Hippocampal formation (tissue), 2 donors: Measurements from ENCODE around the gene LGALS7B.
"Not testable (repeated sequence)": the region's sequence is repeated elsewhere in the genome, so short reads cannot be mapped to it uniquely, and the experiment has no call there.

Experiments used
- DNase-seq, 2 donors: peaks; one replicate each; lab custom pipeline; 2025; lab: John Stamatoyannopoulos, UW

The LGALS7B gene

GRCh38 chr19:38770228-38770948 is 18.6 kb upstream of the LGALS7B start:
- DNase-seq = not testable (repeated sequence)

DNA sequence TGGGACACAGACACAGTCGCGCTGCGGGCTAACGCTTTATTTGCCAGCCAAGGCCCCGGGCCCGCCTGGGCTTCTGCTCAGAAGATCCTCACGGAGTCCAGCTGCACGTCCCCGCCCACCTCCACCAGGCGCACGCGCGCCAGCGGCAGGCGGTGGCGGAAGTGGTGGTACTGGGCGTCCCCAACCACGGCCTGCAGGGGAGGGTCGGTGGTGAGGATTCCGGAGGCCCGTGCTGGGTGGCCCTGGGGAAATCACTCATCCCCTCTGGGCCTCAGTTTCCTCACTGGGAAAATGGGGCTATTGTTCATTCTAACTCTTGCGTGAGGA is 18.1 kb upstream of the LGALS7B start:
- DNase-seq = not testable (repeated sequence)

DNA sequence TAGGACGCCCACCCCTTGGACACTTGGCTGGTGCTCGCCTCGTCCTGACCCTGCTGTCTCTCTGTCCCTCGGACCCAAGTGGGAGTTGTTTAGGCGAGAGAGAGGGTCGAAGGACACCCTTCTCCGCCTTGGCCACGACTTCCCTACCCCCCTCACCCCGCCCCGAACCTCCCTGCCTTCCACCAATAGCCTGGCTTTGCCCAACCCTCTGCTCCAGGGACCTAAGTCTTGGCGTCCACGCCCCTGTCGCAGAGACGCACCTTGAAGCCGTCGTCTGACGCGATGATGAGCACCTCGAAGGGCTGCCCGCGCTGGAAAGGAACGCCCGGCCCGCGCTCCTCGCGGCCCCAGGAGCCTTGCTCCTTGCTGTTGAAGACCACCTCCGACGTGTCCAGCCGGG is 17.4 kb upstream of the LGALS7B start:
- not testable (repeated sequence) for DNase-seq

GRCh38 chr19:38773469-38774177 is 15.4 kb upstream of the LGALS7B start, which contains the start of gene LGALS7:
TSS of gene LGALS7 (minus strand) at chr19:38773517. CDS start at chr19:38773492, 25 bp downstream.
- no peak for DNase-seq

DNA sequence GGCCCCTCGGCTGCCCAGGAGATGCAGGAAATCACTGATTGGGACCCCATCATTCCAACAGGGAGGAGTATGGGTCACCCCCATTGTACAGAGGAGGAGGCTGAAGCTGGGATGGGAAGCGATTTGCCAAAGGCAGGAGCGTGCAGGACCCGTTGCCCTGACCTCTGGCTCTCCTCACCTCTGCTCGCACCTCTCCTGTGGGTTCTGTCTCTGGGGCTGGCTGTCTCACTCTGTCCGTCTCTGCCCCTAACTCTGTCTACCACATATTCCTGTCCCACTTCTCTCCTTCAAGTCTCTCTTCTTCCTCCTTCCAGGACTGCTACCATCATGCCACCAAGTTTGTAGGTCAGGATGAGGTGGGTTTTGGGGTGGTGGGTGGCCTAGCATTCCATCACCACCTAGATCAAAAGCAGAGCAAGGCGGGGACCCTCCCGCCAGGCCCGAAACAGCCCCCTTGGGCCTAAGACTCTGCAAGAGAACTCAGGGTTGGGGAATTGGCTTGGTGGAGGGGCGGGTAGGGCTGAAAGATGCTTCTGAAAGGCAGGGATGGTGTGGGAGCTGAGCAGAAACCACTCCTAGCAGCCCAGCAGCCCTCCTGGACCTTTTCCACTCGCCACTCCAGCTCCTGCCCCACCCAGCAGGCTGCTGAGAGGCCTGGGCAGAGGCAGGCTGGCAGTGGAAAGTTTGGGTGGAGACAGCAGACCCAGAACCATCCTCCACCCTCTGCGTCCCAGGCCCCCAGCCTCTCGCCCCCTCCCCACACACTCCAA is 14.6 kb upstream of the LGALS7B start:
- DNase-seq = no peak

- DNase-seq = no peak
Measured at GRCh38 chr19:38778733-38779132, 10.3 kb upstream of the LGALS7B start.

DNA sequence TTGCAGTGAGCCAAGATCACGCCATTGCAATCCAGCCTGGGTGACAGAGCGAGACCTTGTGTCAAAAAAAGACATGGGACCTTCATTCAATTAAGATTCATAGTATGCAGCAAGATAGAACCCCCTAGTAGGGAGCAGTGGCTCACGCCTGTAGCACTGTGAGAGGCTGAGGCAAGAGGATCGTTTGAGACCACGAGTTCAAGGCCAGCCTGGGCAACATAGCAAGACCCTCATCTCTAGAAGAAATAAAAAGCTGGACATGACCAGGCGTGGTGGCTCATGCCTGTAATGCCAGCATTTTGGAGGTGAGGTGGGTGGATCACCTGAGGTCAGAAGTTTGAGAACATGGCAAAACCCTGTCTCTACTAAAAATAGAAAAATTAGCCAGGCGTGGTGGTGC is 8.6 kb upstream of the LGALS7B start:
- no peak for DNase-seq

- DNase-seq = no peak
Measured at GRCh38 chr19:38781058-38781457, 7.9 kb upstream of the LGALS7B start.

DNA sequence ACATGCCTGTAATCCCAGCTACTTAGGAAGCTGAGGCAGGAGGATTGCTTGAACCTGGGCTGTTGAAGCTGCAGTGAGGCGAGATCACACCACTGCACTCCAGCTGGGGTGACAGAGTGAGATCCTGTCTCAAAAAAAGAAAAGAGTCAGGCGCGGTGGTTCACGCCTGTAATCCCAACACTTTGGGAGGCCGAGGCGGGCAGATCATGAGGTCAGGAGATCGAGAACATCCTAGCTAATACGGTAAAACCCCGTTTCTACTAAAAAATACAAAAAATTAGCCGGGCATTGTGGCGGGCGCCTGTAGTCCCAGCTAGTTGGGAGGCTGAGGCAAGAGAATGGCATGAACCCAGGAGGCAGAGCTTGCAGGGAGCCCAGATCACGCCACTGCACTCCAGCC is 6.8 kb upstream of the LGALS7B start:
- DNase-seq = not testable (repeated sequence)

- no peak for DNase-seq
Measured at GRCh38 chr19:38784224-38784623, 4.8 kb upstream of the LGALS7B start.

DNA sequence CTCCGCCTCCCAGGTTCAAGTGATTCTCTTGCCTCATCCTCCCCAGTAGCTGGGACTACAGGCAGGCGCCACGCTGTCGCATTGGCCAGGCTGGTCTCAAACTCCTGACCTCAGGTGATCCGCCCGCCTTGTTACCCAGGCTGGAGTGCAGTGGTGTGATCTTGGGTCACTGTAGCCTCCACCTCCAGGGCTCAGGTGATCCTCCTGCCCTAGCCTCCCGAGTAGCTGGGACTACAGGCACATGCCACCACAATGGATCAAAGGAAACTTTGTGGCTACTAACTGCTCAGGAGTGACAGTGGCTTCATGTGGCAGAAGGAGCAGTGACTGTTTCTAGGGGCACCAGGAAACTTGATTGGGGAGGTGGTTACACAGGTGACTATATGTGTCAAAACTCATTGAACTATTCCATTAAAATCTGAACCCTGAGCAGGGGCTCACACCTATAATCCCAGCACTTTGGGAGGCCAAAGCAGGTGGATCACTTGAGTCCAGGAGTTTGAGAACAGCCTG is 3.8 kb upstream of the LGALS7B start:
- no peak for DNase-seq

DNA sequence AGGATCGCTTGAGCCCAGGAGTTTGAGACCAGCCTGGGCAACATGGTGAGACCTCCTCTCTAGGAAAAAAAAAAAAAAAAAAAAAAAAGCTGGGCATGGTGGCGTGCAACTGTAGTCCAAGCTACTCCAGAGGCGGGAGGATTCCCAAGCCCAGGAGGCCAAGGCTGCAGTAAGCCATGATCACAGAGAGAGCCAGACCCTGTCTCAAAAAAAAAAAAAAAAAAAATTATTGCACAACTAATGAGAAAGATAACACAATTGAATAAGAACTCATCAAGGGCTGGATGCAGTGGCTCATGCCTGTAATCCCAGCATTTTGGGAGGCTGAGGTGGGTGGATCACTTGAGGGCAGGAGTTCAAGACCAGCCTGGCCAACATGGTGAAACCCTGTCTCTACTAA is 2.9 kb upstream of the LGALS7B start:
- DNase-seq = not testable (repeated sequence)

- no peak for DNase-seq
Measured at GRCh38 chr19:38786572-38787265, 2.3 kb upstream of the LGALS7B start.

- DNase-seq = not testable (repeated sequence)
Measured at GRCh38 chr19:38790507-38791403, 1.8 kb downstream of the LGALS7B start.

DNA sequence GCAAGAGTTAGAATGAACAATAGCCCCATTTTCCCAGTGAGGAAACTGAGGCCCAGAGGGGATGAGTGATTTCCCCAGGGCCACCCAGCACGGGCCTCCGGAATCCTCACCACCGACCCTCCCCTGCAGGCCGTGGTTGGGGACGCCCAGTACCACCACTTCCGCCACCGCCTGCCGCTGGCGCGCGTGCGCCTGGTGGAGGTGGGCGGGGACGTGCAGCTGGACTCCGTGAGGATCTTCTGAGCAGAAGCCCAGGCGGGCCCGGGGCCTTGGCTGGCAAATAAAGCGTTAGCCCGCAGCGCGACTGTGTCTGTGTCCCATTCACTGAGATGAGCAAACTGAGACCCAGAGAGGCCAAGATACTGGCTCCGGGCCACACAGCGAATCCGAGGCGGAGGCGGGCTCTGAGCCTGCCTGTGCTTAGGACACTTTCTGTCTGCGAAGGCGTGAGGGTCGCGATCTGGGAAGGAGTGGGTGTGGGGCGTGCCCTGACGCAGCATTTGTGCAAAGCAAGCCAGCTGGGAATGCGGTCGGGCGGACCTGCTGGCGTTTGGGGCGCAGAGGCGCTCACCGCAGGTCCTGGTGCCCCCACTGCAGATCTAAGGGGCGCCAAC is 2.6 kb downstream of the LGALS7B start:
- not testable (repeated sequence) for DNase-seq

DNA sequence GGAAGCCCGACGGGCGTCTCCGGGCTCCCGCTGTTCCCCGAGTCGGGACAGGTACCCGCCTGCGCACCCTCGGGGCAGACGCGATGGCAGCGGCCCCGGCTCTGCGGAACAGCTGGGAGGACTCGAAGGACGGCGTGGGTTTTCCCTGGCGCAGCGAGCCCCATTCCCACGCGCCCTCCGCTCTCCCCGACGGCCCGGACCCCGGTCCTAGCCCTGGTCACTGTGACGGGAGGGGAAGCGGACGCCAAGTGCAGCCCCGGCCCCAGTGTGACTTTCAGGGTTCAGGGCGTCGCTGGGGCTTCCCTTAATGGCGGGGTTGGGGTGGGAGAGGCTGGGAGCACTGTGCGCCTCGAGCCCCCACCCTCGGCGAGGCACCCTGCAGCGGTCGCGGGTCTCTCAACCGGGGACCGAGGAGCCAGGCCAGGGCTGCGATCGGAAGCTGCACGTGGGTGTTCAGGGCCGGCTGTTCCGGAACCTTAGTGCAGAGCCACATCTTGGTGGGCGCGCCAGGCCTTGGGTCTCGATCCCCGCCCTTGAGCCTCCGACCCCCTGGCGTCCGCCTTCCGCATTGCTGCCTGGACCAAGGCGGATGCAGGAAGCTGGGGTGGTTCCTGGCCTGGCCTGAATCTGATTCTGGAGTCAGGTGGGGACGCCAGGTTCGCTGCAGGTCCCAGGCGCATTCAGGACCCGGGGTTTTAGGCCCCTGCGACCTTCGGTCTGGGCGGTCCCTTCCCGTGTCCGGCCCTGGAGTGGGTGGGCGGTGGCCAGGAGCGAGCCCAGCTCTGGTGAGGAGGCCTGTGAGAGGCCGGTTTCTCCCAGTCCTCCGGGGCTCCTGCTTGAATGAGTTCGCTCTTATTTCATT is 3.5 kb downstream of the LGALS7B start:
- no peak for DNase-seq

GRCh38 chr19:38793177-38793576 is 4.2 kb downstream of the LGALS7B start:
- no peak for DNase-seq

- DNase-seq = no peak
Measured at GRCh38 chr19:38793671-38794070, 4.7 kb downstream of the LGALS7B start.

GRCh38 chr19:38795549-38795948 is 6.5 kb downstream of the LGALS7B start:
- DNase-seq = no peak
